H9 (cell line): ENCODE results near the gene MCU. TPM values are rescaled to one million over a fixed set of nuclear protein-coding genes. Genes with fewer than 3 reads are reported as not detected.
"Not testable (repeated sequence)": the region's sequence is repeated elsewhere in the genome, so short reads cannot be mapped to it uniquely, and the experiment has no call there.

Experiments
- DNase-seq: peaks from one replicate; pipeline ENCODE4 v3.0.0-alpha.2; 2017
- H2AFZ ChIP-seq: one replicate; pipeline ENCODE4 v1.6.1; 2013; ENCODE audit warnings: mild to moderate bottlenecking, low read length, control low read depth, moderate library complexity
- H2AK5ac ChIP-seq: 2 replicates; pipeline ENCODE4 v1.6.1; 2013; ENCODE audit warnings: low read length, control low read depth, mixed read lengths; ENCODE audit not compliant: insufficient read length
- H2BK120ac ChIP-seq: one replicate; pipeline ENCODE4 v1.6.1; 2013; ENCODE audit warnings: low read depth, mild to moderate bottlenecking, low read length, control low read depth, inconsistent platforms; ENCODE audit not compliant: poor library complexity, severe bottlenecking
- H2BK12ac ChIP-seq: 2 replicates; pipeline ENCODE4 v1.6.1; 2013; ENCODE audit warnings: low read length, control low read depth, mixed read lengths, low read depth; ENCODE audit not compliant: insufficient read length
- H2BK15ac ChIP-seq: 2 replicates; pipeline ENCODE4 v1.6.1; 2013; ENCODE audit warnings: low read depth, low read length, control low read depth
- H2BK20ac ChIP-seq: one replicate; pipeline ENCODE4 v1.6.1; 2013; ENCODE audit warnings: low read depth, mild to moderate bottlenecking, low read length, control low read depth, inconsistent platforms; ENCODE audit not compliant: poor library complexity, severe bottlenecking
- H2BK5ac ChIP-seq: 2 replicates; pipeline ENCODE4 v1.6.1; 2013; ENCODE audit warnings: low read length, control low read depth, mixed read lengths; ENCODE audit not compliant: insufficient read length
- H3K14ac ChIP-seq: 2 replicates; pipeline ENCODE4 v1.6.1; 2013; ENCODE audit warnings: low read length, control low read depth; ENCODE audit not compliant: insufficient read depth
- H3K18ac ChIP-seq: 2 replicates; pipeline ENCODE4 v1.6.1; 2013; ENCODE audit warnings: low read depth, mild to moderate bottlenecking, mixed read lengths, low read length, control low read depth; ENCODE audit not compliant: insufficient read length
- H3K23ac ChIP-seq: 2 replicates; pipeline ENCODE4 v1.6.1; 2013; ENCODE audit warnings: low read length, control low read depth, mixed read lengths, low read depth; ENCODE audit not compliant: insufficient read length
- H3K23me2 ChIP-seq: 2 replicates; pipeline ENCODE4 v1.6.1; 2013; ENCODE audit warnings: low read depth, mild to moderate bottlenecking, mixed read lengths, low read length, control low read depth; ENCODE audit not compliant: insufficient read length, poor library complexity, severe bottlenecking
- H3K27ac ChIP-seq: 2 replicates; pipeline ENCODE4 v1.5.1; 2013; ENCODE audit warnings: low read length, control low read depth, mixed read lengths, low read depth; ENCODE audit not compliant: insufficient read length
- H3K27me3 ChIP-seq: 2 replicates; pipeline ENCODE4 v1.6.1; 2013; ENCODE audit warnings: low read length, control low read depth, inconsistent platforms; ENCODE audit not compliant: insufficient read depth
- H3K4ac ChIP-seq: 2 replicates; pipeline ENCODE4 v1.6.1; 2013; ENCODE audit warnings: low read depth, mild to moderate bottlenecking, control low read depth, inconsistent platforms, low read length, moderate library complexity
- H3K4me1 ChIP-seq: 2 replicates; pipeline ENCODE4 v1.6.1; 2013; ENCODE audit warnings: low read length, control low read depth, inconsistent platforms; ENCODE audit not compliant: insufficient read depth
- H3K4me2 ChIP-seq: 2 replicates; pipeline ENCODE4 v1.6.1; 2013; ENCODE audit warnings: low read length, control low read depth, mixed read lengths; ENCODE audit not compliant: insufficient read length, insufficient read depth
- H3K56ac ChIP-seq: 2 replicates; pipeline ENCODE4 v1.6.1; 2013; ENCODE audit warnings: low read depth, mild to moderate bottlenecking, mixed read lengths, low read length, control low read depth; ENCODE audit not compliant: insufficient read length
- H3K79me1 ChIP-seq: 2 replicates; pipeline ENCODE4 v1.6.1; 2013; ENCODE audit warnings: low read depth, mild to moderate bottlenecking, moderate library complexity, low read length, control low read depth, inconsistent platforms; ENCODE audit not compliant: insufficient read depth, poor library complexity, severe bottlenecking
- H3K79me2 ChIP-seq: 2 replicates; pipeline ENCODE4 v1.6.1; 2013; ENCODE audit warnings: low read length, control low read depth, inconsistent platforms; ENCODE audit not compliant: insufficient read depth
- H3K9ac ChIP-seq: 2 replicates; pipeline ENCODE4 v1.6.1; 2013; ENCODE audit warnings: low read length, control low read depth, mixed read lengths; ENCODE audit not compliant: insufficient read length; ENCODE audit errors: extremely low read depth
- H3K9me3 ChIP-seq: one replicate; pipeline ENCODE4 v1.6.1; 2013; ENCODE audit warnings: low read depth, low read length, inconsistent platforms; ENCODE audit not compliant: control insufficient read depth
- H3T11ph ChIP-seq: one replicate; pipeline ENCODE4 v1.6.1; 2013; ENCODE audit warnings: mild to moderate bottlenecking, low read length, control low read depth, inconsistent platforms
- H4K20me1 ChIP-seq: one replicate; pipeline ENCODE4 v1.6.1; 2013; ENCODE audit not compliant: control insufficient read depth, insufficient read length, insufficient read depth
- H4K5ac ChIP-seq: 2 replicates; pipeline ENCODE4 v1.6.1; 2013; ENCODE audit warnings: low read depth, mild to moderate bottlenecking, mixed read lengths, low read length, control low read depth; ENCODE audit not compliant: insufficient read length
- H4K8ac ChIP-seq: replicated peaks from 2 replicates; pipeline ENCODE4 v1.6.1; 2013; ENCODE audit warnings: low read length, control low read depth, mixed read lengths, low read depth; ENCODE audit not compliant: insufficient read length
- H4K91ac ChIP-seq: 2 replicates; pipeline ENCODE4 v1.6.1; 2013; ENCODE audit warnings: low read depth, mild to moderate bottlenecking, moderate library complexity, mixed read lengths, low read length, control low read depth; ENCODE audit not compliant: insufficient read length
- H3K27ac Mint-ChIP-seq, 3 experiments: 2 replicates in 2 of 3; 3 replicates in 1 of 3; pipeline ENCODE4 v1.8.0; 2020 to 2021; ENCODE audit warnings: mixed read lengths in 3 of 3, mild to moderate bottlenecking in 1 of 3, moderate library complexity in 1 of 3
- H3K27me3 Mint-ChIP-seq: 2 replicates; pipeline ENCODE4 v1.8.0; 2021; ENCODE audit warnings: low read depth, mild to moderate bottlenecking, moderate library complexity, mixed read lengths
- H3K36me3 Mint-ChIP-seq, 3 experiments: 2 replicates in 2 of 3; 3 replicates in 1 of 3; pipeline ENCODE4 v1.8.0; 2020 to 2021; ENCODE audit warnings: low read depth in 3 of 3, mixed read lengths in 3 of 3; ENCODE audit not compliant: insufficient read depth in 1 of 3
- H3K4me1 Mint-ChIP-seq, 2 experiments: 2 replicates each; pipeline ENCODE4 v1.8.0; 2020; ENCODE audit warnings: mixed read lengths in 2 of 2
- H3K4me3 Mint-ChIP-seq, 2 experiments: 2 replicates in 1 of 2; 3 replicates in 1 of 2; pipeline ENCODE4 v1.8.0; 2020 to 2021; ENCODE audit warnings: mild to moderate bottlenecking in 2 of 2, mixed read lengths in 2 of 2, moderate library complexity in 1 of 2
- H3K9me3 Mint-ChIP-seq, 2 experiments: 2 replicates in 1 of 2; 3 replicates in 1 of 2; pipeline ENCODE4 v1.8.0; 2020; ENCODE audit warnings: mild to moderate bottlenecking in 2 of 2, mixed read lengths in 2 of 2, moderate library complexity in 1 of 2
- WGBS: extraction: QIAGEN DNeasy Blood & Tissue Kit; methylation state at CpG from one replicate; pipeline ENCODE4 v1.1.7; 2013; ENCODE audit warnings: missing lambda C conversion rate, low lambda C conversion rate, mixed read lengths; ENCODE audit not compliant: insufficient read length; ENCODE audit errors: extremely low coverage; 5-methylcytosine and 5-hydroxymethylcytosine counted together
- total RNA-seq: library from RNA; stranded (reverse); gene quantifications from 2 replicates; pipeline ENCODE4 v1.2.1, GENCODE V29; 2021
- TF ChIP-seq, protein P1 (sequence below): fragments of 200-600 bp; sonication (generic); conservative IDR thresholded peaks from 3 replicates; pipeline ENCODE4 v1.8.0; 2021; ENCODE audit warnings: antibody characterized with exemption, mild to moderate bottlenecking

Gene MCU
- total RNA-seq, 1 experiment from 2014 or later = 36.6 TPM

DNA sequence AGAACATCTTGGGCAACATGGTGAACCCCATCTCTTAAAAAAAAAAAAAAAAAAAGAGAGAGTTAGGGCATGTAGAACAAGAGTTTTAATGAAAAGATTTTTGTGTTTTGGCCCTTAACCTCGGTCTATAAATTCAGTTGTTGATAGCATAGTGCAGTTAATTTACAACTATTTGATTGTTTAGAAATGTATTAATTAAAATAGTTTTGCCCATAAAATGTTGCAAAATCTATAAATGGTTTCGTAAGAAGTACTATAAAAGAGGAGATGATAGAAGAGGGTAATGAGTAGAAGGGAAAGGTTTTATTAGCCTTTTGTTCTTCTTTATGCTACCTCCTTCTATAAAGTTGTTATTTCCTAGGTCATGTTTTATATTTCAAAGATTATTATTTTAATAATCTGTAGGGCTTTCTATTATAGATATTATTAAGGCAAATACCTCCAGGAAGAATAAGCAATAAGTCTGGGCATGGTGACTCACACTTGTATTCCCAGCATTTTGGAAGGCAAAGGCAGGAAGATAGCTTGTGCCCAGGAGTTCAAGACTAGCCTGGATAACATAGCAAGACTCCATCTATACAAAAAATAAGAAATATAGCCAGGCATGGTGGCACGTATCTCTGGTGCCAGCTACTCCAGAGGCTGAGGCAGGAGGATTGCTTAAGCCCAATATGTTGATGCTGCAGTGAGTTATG lies 73.3 kb downstream of the MCU start:
- Mint-ChIP-seq H3K36me3 (no peaks in the 10 kb centered on the region; a peak in 1 of 7 replicates), H3K4me1 (peaks cover under 1 to 7% of the 10 kb centered on the region in 2 experiments; a peak in 1 of 4 replicates), H3K9me3 (no peaks in the 10 kb centered on the region), H3K27ac (no peak overlapping the region), H3K4me3 (no peak overlapping the region), H3K27me3 (no peaks in the 10 kb centered on the region)
- Histone ChIP-seq H3K4ac (no peak overlapping the region), H3K23ac (no peak overlapping the region), H3K4me1 (no peaks in the 10 kb centered on the region), H2BK12ac (no peak overlapping the region), H4K91ac (no peak overlapping the region), H4K20me1 (no peaks in the 10 kb centered on the region), H4K5ac (no peak overlapping the region), H3K9me3 (no peaks in the 10 kb centered on the region), H3T11ph (no peak overlapping the region), H2AK5ac (no peak overlapping the region), H4K8ac (no peak overlapping the region), H3K4me2 (no peak overlapping the region), H3K14ac (no peak overlapping the region), H3K9ac (no peak overlapping the region), H3K27me3 (no peaks in the 10 kb centered on the region), H3K27ac (no peak overlapping the region), H2BK15ac (no peak overlapping the region), H3K79me1 (no peaks in the 10 kb centered on the region), H3K23me2 (no peaks in the 10 kb centered on the region), H2BK20ac (no peak overlapping the region), H2BK5ac (no peak overlapping the region), H2AFZ (no peak overlapping the region), H3K56ac (no peak overlapping the region), H3K79me2 (no peaks in the 10 kb centered on the region), H2BK120ac (no peak overlapping the region), H3K18ac (no peak overlapping the region)
- 100% methylated on average over 1 of the region's 3 CpGs for WGBS
- TF ChIP-seq, protein P1, sequence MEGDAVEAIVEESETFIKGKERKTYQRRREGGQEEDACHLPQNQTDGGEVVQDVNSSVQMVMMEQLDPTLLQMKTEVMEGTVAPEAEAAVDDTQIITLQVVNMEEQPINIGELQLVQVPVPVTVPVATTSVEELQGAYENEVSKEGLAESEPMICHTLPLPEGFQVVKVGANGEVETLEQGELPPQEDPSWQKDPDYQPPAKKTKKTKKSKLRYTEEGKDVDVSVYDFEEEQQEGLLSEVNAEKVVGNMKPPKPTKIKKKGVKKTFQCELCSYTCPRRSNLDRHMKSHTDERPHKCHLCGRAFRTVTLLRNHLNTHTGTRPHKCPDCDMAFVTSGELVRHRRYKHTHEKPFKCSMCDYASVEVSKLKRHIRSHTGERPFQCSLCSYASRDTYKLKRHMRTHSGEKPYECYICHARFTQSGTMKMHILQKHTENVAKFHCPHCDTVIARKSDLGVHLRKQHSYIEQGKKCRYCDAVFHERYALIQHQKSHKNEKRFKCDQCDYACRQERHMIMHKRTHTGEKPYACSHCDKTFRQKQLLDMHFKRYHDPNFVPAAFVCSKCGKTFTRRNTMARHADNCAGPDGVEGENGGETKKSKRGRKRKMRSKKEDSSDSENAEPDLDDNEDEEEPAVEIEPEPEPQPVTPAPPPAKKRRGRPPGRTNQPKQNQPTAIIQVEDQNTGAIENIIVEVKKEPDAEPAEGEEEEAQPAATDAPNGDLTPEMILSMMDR = no peak
- DNase-seq = no peak

DNA sequence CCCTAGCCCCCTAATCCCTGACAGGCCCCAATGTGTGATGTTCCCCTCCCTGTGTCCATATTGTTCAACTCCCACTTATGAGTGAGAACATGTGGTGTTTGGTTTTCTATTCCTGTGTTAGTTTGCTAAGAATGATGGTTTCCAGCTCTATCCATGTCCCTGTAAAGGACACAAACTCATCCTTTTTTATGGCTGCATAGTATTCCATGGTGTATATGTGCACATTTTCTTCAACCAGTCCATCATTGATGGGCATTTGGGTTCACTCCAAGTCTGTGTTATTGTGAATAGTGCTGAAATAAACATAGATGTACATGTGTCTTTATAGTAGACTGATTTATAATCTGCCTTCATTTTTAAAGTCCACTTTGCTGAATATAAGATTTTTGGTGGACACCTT lies 79.3 kb downstream of the MCU start:
- not testable (repeated sequence) for H3K27ac Mint-ChIP-seq, H3K27me3 ChIP-seq, H3K14ac ChIP-seq, H3K23me2 ChIP-seq, H4K91ac ChIP-seq, H3K23ac ChIP-seq, H2BK20ac ChIP-seq, H3K4ac ChIP-seq, H3K27me3 Mint-ChIP-seq, H3K27ac ChIP-seq, H4K5ac ChIP-seq, H3K79me1 ChIP-seq, H2AK5ac ChIP-seq, H3T11ph ChIP-seq, H3K9me3 ChIP-seq, H3K4me3 Mint-ChIP-seq, DNase-seq, H3K18ac ChIP-seq, H4K20me1 ChIP-seq, H3K9ac ChIP-seq, H3K4me2 ChIP-seq, H2BK5ac ChIP-seq, H3K56ac ChIP-seq, H3K4me1 ChIP-seq, H2AFZ ChIP-seq, H2BK15ac ChIP-seq, H2BK12ac ChIP-seq, H3K79me2 ChIP-seq, H2BK120ac ChIP-seq, H4K8ac ChIP-seq
- Mint-ChIP-seq H3K36me3 (peaks cover 13 to 34% (median 16%) of the 10 kb centered on the region in 3 experiments), H3K9me3 (peaks cover 18 to 20% of the 10 kb centered on the region in 2 experiments), H3K4me1 (peaks cover 12 to 18% of the 10 kb centered on the region in 2 experiments)
